ENCODE results near the gene SLC37A1. TPM values are rescaled to one million over a fixed set of nuclear protein-coding genes. Genes with fewer than 3 reads are reported as not detected.

Gene SLC37A1
- total and polyA plus RNA-seq, 2 donors from 2014 or later: 3.4 to 21.8 TPM

DNA sequence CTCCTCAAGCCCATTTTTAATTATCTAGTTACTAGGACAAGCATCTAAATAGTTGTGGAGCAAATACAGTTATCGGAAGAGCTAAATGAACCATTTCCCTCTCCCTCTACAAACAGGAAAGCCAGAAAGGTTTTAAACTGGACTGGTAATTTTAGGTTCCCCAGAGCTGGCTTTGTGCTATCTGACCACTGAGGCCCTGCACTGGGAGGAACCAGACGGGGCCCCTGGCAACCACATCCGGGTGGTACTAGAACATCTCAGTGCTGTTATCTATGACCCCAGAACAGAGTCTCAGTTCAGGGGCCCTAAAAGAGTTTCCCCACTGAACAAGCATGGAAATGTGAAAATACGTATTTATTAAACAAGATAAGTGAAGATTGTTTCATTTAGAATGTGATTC is 9.9 kb upstream of the SLC37A1 start:
- TF ChIP-seq, protein P1, sequence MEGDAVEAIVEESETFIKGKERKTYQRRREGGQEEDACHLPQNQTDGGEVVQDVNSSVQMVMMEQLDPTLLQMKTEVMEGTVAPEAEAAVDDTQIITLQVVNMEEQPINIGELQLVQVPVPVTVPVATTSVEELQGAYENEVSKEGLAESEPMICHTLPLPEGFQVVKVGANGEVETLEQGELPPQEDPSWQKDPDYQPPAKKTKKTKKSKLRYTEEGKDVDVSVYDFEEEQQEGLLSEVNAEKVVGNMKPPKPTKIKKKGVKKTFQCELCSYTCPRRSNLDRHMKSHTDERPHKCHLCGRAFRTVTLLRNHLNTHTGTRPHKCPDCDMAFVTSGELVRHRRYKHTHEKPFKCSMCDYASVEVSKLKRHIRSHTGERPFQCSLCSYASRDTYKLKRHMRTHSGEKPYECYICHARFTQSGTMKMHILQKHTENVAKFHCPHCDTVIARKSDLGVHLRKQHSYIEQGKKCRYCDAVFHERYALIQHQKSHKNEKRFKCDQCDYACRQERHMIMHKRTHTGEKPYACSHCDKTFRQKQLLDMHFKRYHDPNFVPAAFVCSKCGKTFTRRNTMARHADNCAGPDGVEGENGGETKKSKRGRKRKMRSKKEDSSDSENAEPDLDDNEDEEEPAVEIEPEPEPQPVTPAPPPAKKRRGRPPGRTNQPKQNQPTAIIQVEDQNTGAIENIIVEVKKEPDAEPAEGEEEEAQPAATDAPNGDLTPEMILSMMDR (IDR thresholded peaks at IDR 0.05; ENCODE audit: borderline replicate concordance, extremely low read depth, insufficient read depth): no peak
- intact Hi-C loops (cut with DNase I): no loop called here
- H3K36me3 ChIP-seq (ENCODE audit: control insufficient read depth in 2 of 3, insufficient read depth in 3 of 3, low read length in 3 of 3): no peaks in the 10 kb centered on the region

GRCh38 chr21:42505090-42505726 is 8.4 kb upstream of the SLC37A1 start:
- Histone ChIP-seq H3K9ac (ENCODE audit: low read length in 3 of 3) (no peak overlapping the region), H3K4me1 (ENCODE audit: control insufficient read depth in 2 of 3, insufficient read depth in 2 of 3, low read depth in 1 of 3, low read length in 3 of 3) (no peaks in the 10 kb centered on the region), H3K4me3 (ENCODE audit: low read length in 3 of 3) (no peak overlapping the region), H3K27ac (ENCODE audit: low read depth in 2 of 2, low read length in 2 of 2) (no peak overlapping the region), H3K36me3 (ENCODE audit: control insufficient read depth in 2 of 3, insufficient read depth in 3 of 3, low read length in 3 of 3) (no peaks in the 10 kb centered on the region), H3K9me3 (ENCODE audit: control insufficient read depth in 2 of 3, insufficient read depth in 1 of 3, low read length in 3 of 3) (no peaks in the 10 kb centered on the region), H3K27me3 (ENCODE audit: control insufficient read depth, insufficient read depth, low read length) (no peaks in the 10 kb centered on the region)
- TF ChIP-seq, protein P1 (IDR thresholded peaks at IDR 0.05; ENCODE audit: borderline replicate concordance, extremely low read depth, insufficient read depth): no peak
- FAIRE-seq (no peak), DNase-seq (peak in 1 of 5 donors; percentile 4)
- intact Hi-C loops (cut with DNase I): no loop called here

More for the DNA sequence above, 9.9 kb upstream of the SLC37A1 start:
- FAIRE-seq (no peak), DNase-seq (peak in 1 of 5 donors; percentile 13)
- no peaks in the 10 kb centered on the region for H3K4me1 ChIP-seq (ENCODE audit: control insufficient read depth in 2 of 3, insufficient read depth in 2 of 3, low read depth in 1 of 3, low read length in 3 of 3)
- H3K27me3 ChIP-seq (ENCODE audit: control insufficient read depth, insufficient read depth, low read length): no peaks in the 10 kb centered on the region
- no peak overlapping the region for H3K4me3 ChIP-seq (ENCODE audit: low read length in 3 of 3)
- no peaks in the 10 kb centered on the region for H3K9me3 ChIP-seq (ENCODE audit: control insufficient read depth in 2 of 3, insufficient read depth in 1 of 3, low read length in 3 of 3)
- H3K27ac ChIP-seq (ENCODE audit: low read depth in 2 of 2, low read length in 2 of 2): no peak overlapping the region
- no peak overlapping the region for H3K9ac ChIP-seq (ENCODE audit: low read length in 3 of 3)

DNA sequence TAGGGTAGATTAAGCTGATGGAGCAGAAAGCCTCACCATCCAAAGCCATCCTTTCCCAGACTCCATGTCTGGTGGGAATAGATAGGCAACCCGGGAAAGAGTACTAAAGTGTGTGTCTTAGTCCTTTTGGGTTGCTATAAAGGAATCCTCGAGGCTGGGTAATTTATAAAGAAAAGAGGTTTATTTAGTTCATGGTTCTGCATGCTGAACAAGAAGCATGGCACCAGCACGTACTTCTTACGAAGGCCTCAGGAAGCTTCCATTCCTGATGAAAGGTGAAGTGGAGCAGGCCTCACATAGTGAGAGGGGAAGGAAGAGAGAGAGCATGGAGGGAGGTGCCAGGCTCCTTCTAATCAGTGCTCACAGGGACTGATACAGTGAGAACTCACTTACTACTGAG is 6.2 kb upstream of the SLC37A1 start:
- H3K36me3 ChIP-seq (ENCODE audit: control insufficient read depth in 2 of 3, insufficient read depth in 3 of 3, low read length in 3 of 3): no peaks in the 10 kb centered on the region
- FAIRE-seq (no peak), DNase-seq (no peak)
- H3K27me3 ChIP-seq (ENCODE audit: control insufficient read depth, insufficient read depth, low read length): no peaks in the 10 kb centered on the region
- intact Hi-C loops (cut with DNase I): no loop called here
- H3K9me3 ChIP-seq (ENCODE audit: control insufficient read depth in 2 of 3, insufficient read depth in 1 of 3, low read length in 3 of 3): no peaks in the 10 kb centered on the region
- TF ChIP-seq, protein P1 (IDR thresholded peaks at IDR 0.05; ENCODE audit: borderline replicate concordance, extremely low read depth, insufficient read depth): no peak
- no peak overlapping the region for H3K27ac ChIP-seq (ENCODE audit: low read depth in 2 of 2, low read length in 2 of 2)
- H3K4me1 ChIP-seq (ENCODE audit: control insufficient read depth in 2 of 3, insufficient read depth in 2 of 3, low read depth in 1 of 3, low read length in 3 of 3): no peaks in the 10 kb centered on the region
- no peak overlapping the region for H3K4me3 ChIP-seq (ENCODE audit: low read length in 3 of 3)
- H3K9ac ChIP-seq (ENCODE audit: low read length in 3 of 3): no peak overlapping the region

- no peaks in the 10 kb centered on the region for H3K27me3 ChIP-seq (ENCODE audit: control insufficient read depth, insufficient read depth, low read length)
These were observed 5.3 kb upstream of the SLC37A1 start for GRCh38 chr21:42508371-42508770.

More at GRCh38 chr21:42508371-42508770, 5.3 kb upstream of the SLC37A1 start:
- no peak overlapping the region for H3K27ac ChIP-seq (ENCODE audit: low read depth in 2 of 2, low read length in 2 of 2)
- no peak overlapping the region for H3K4me3 ChIP-seq (ENCODE audit: low read length in 3 of 3)
- H3K9me3 ChIP-seq (ENCODE audit: control insufficient read depth in 2 of 3, insufficient read depth in 1 of 3, low read length in 3 of 3): no peaks in the 10 kb centered on the region
- FAIRE-seq (no peak), DNase-seq (no peak)
- TF ChIP-seq, protein P1 (IDR thresholded peaks at IDR 0.05; ENCODE audit: borderline replicate concordance, extremely low read depth, insufficient read depth): no peak
- H3K9ac ChIP-seq (ENCODE audit: low read length in 3 of 3): no peak overlapping the region
- no peaks in the 10 kb centered on the region for H3K36me3 ChIP-seq (ENCODE audit: control insufficient read depth in 2 of 3, insufficient read depth in 3 of 3, low read length in 3 of 3)
- intact Hi-C loops (cut with DNase I): no loop called here
- peaks cover 0 to 3% (median 0%) of the 10 kb centered on the region in 3 donors for H3K4me1 ChIP-seq (ENCODE audit: control insufficient read depth in 2 of 3, insufficient read depth in 2 of 3, low read depth in 1 of 3, low read length in 3 of 3)

All from kidney (tissue), 14 donors.